Neural cell (in vitro differentiated cells): ENCODE measurements around the gene KRT6A. TPM values are rescaled to one million over a fixed set of nuclear protein-coding genes. Genes with fewer than 3 reads are reported as not detected.

Source experiments
- H2AFZ ChIP-seq: fragments of 200-600, 300-800 bp; sonication (generic), shearing (Covaris generic); 2 replicates; pipeline ENCODE4 v1.6.0; 2014; ENCODE audit warnings: low read depth, mild to moderate bottlenecking, antibody characterized with exemption, low read length, moderate library complexity
- H3F3A ChIP-seq: fragments of 200-600 bp; shearing (Covaris generic); 2 replicates; pipeline ENCODE4 v1.6.1; 2016; ENCODE audit warnings: mild to moderate bottlenecking, moderate library complexity, mixed read lengths, antibody characterized with exemption, low read length; ENCODE audit not compliant: insufficient read depth, poor library complexity, severe bottlenecking
- H3K27ac ChIP-seq: fragments of 200-600, 300-800 bp; sonication (generic), shearing (Covaris generic); 2 replicates; pipeline ENCODE4 v1.5.1; 2014; ENCODE audit warnings: mild to moderate bottlenecking, low read length, moderate library complexity
- H3K27me3 ChIP-seq: fragments of 300-800, 200-600 bp; sonication (generic), shearing (Covaris generic); 2 replicates; pipeline ENCODE4 v1.6.0; 2014; ENCODE audit warnings: mild to moderate bottlenecking, low read depth, low read length, moderate library complexity; ENCODE audit not compliant: insufficient read depth
- H3K36me3 ChIP-seq: fragments of 300-800, 200-600 bp; sonication (generic), shearing (Covaris generic); 2 replicates; pipeline ENCODE4 v1.5.1; 2014; ENCODE audit warnings: mild to moderate bottlenecking, antibody characterized with exemption, low read length, moderate library complexity; ENCODE audit not compliant: insufficient read depth
- H3K4me2 ChIP-seq: fragments of 300-800, 200-600 bp; sonication (generic), shearing (Covaris generic); 2 replicates; pipeline ENCODE4 v1.6.0; 2014; ENCODE audit warnings: mild to moderate bottlenecking, low read length
- H3K4me3 ChIP-seq: fragments of 300-800, 200-600 bp; sonication (generic), shearing (Covaris generic); 2 replicates; pipeline ENCODE4 v1.5.1; 2014; ENCODE audit warnings: mild to moderate bottlenecking, low read length, moderate library complexity
- H3K79me2 ChIP-seq: fragments of 200-600 bp; shearing (Covaris generic); replicated peaks from 2 replicates; pipeline ENCODE4 v1.6.0; 2014; ENCODE audit warnings: mild to moderate bottlenecking, low read length, moderate library complexity; ENCODE audit not compliant: insufficient read depth
- H3K9ac ChIP-seq: fragments of 300-800, 200-600 bp; sonication (generic), shearing (Covaris generic); 2 replicates; pipeline ENCODE4 v1.6.1; 2016; ENCODE audit warnings: mild to moderate bottlenecking, low read length, mixed read lengths
- H3K9me2 ChIP-seq: fragments of 200-600 bp; shearing (Covaris generic); 2 replicates; pipeline ENCODE4 v1.6.1; 2016; ENCODE audit warnings: mild to moderate bottlenecking, low read length, mixed read lengths; ENCODE audit not compliant: insufficient read depth
- H3K9me3 ChIP-seq: fragments of 200-600, 300-800 bp; sonication (generic), shearing (Covaris generic); 2 replicates; pipeline ENCODE4 v1.6.1; 2016; ENCODE audit warnings: mild to moderate bottlenecking, mixed run types, low read length, moderate library complexity, mixed read lengths
- H4K20me1 ChIP-seq: fragments of 200-600 bp; shearing (Covaris generic); 2 replicates; pipeline ENCODE4 v1.6.1; 2016; ENCODE audit warnings: mild to moderate bottlenecking, mixed run types; ENCODE audit not compliant: insufficient read depth
- CTCF ChIP-seq: fragments of 450-650 bp; IDR thresholded peaks from 2 replicates; pipeline ENCODE4 v1.5.1; 2014; ENCODE audit warnings: antibody characterized with exemption, mild to moderate bottlenecking, moderate library complexity; ENCODE audit not compliant: poor library complexity, severe bottlenecking
- EP300 ChIP-seq: fragments of 450-650 bp; conservative IDR thresholded peaks from 2 replicates; pipeline ENCODE4 v1.6.1; 2014; ENCODE audit warnings: antibody characterized with exemption, mild to moderate bottlenecking, moderate library complexity; ENCODE audit not compliant: poor library complexity, severe bottlenecking
- EZH2 ChIP-seq: fragments of 200-600, 300-800 bp; shearing (Covaris generic), sonication (generic); IDR thresholded peaks from 2 replicates; pipeline ENCODE4 v1.6.1; 2014; ENCODE audit warnings: antibody characterized with exemption, low read length, borderline replicate concordance, mild to moderate bottlenecking; ENCODE audit not compliant: insufficient read depth, poor library complexity, severe bottlenecking
- MXI1 ChIP-seq: fragments of 450-650 bp; conservative IDR thresholded peaks from 2 replicates; pipeline ENCODE4 v1.6.1; 2014; ENCODE audit warnings: antibody characterized with exemption, mild to moderate bottlenecking; ENCODE audit not compliant: poor library complexity, severe bottlenecking
- POLR2AphosphoS5 ChIP-seq: IDR thresholded peaks from 2 replicates; pipeline ENCODE4 v1.6.1; 2012
- RAD21 ChIP-seq: fragments of 450-650 bp; conservative IDR thresholded peaks from 2 replicates; pipeline ENCODE4 v1.6.1; 2014; ENCODE audit warnings: antibody characterized with exemption, mild to moderate bottlenecking, moderate library complexity
- REST ChIP-seq: IDR thresholded peaks from 2 replicates; pipeline ENCODE4 v1.6.1; 2012; ENCODE audit warnings: borderline replicate concordance
- SMC3 ChIP-seq: fragments of 450-650 bp; conservative IDR thresholded peaks from 2 replicates; pipeline ENCODE4 v1.6.1; 2014; ENCODE audit warnings: antibody characterized with exemption, mild to moderate bottlenecking, moderate library complexity; ENCODE audit not compliant: poor library complexity
- TAF1 ChIP-seq: IDR thresholded peaks from 2 replicates; pipeline ENCODE4 v1.6.1; 2012; ENCODE audit warnings: low read depth
- polyA plus RNA-seq: library from polyadenylated mRNA; depleted of rRNA; stranded (reverse); fragments of >200 nt; gene quantifications from 2 replicates; pipeline ENCODE4 v1.2.3, GENCODE V29; 2014

Gene KRT6A
- polyA plus RNA-seq, 1 donor from 2014 or later: not detected

GRCh38 chr12:52541709-52542108 lies 48.7 kb upstream of the KRT6A start:
- no peak overlapping the region for H3K27ac ChIP-seq
- no peaks in the 10 kb centered on the region for H3K9me3 ChIP-seq
- no peak overlapping the region for H2AFZ ChIP-seq
- H3K9ac ChIP-seq: no peak overlapping the region
- H3K4me2 ChIP-seq: no peak overlapping the region
- no peaks in the 10 kb centered on the region for H3K27me3 ChIP-seq
- no peaks in the 10 kb centered on the region for H3F3A ChIP-seq
- no peaks in the 10 kb centered on the region for H4K20me1 ChIP-seq
- H3K4me3 ChIP-seq: no peak overlapping the region
- no peaks in the 10 kb centered on the region for H3K79me2 ChIP-seq
- H3K36me3 ChIP-seq: no peaks in the 10 kb centered on the region
- no peaks in the 10 kb centered on the region for H3K9me2 ChIP-seq
- TF ChIP-seq REST (no peak), TAF1 (no peak), RAD21 (no peak), CTCF (no peak), POLR2AphosphoS5 (no peak), MXI1 (no peak), SMC3 (no peak), EZH2 (no peak), EP300 (no peak)

GRCh38 chr12:52540531-52540930 lies 47.5 kb upstream of the KRT6A start:
- H3K9ac ChIP-seq: no peak overlapping the region
- H3K9me2 ChIP-seq: no peaks in the 10 kb centered on the region
- H3K4me3 ChIP-seq: no peak overlapping the region
- H3F3A ChIP-seq: no peaks in the 10 kb centered on the region
- no peaks in the 10 kb centered on the region for H3K9me3 ChIP-seq
- no peaks in the 10 kb centered on the region for H4K20me1 ChIP-seq
- H3K79me2 ChIP-seq: no peaks in the 10 kb centered on the region
- no peaks in the 10 kb centered on the region for H3K27me3 ChIP-seq
- no peaks in the 10 kb centered on the region for H3K36me3 ChIP-seq
- TF ChIP-seq TAF1: no peak
- no peak for TF ChIP-seq RAD21
- TF ChIP-seq MXI1: no peak
- no peak for TF ChIP-seq EP300
- no peak for TF ChIP-seq EZH2
- no peak for TF ChIP-seq CTCF
- H3K4me2 ChIP-seq: no peak overlapping the region
- H3K27ac ChIP-seq: no peak overlapping the region
- no peak overlapping the region for H2AFZ ChIP-seq
